ENCODE data around the gene KPTN. TPM values are rescaled to one million over a fixed set of nuclear protein-coding genes. Genes with fewer than 3 reads are reported as not detected.

The KPTN gene
- total and polyA plus RNA-seq, 2 of the 13 experiments (the other 11 are each of a cell fraction or from before 2014, with no cell fraction given): 9.1 to 13.3 TPM

- TF ChIP-seq PBX3 (CRISPR knock-in tag; IDR thresholded peaks at IDR 0.05; ENCODE audit: borderline replicate concordance) (no peak), ATF5 (CRISPR knock-in tag; IDR thresholded peaks at IDR 0.05; ENCODE audit: low read depth) (no peak), ZNF772 (CRISPR knock-in tag; IDR thresholded peaks at IDR 0.05) (peak; percentile 91), ZNF704 (CRISPR knock-in tag; IDR thresholded peaks at IDR 0.05; ENCODE audit: borderline replicate concordance) (no peak), TBX2 (CRISPR knock-in tag; IDR thresholded peaks at IDR 0.05; ENCODE audit: borderline replicate concordance) (peak; percentile 96), ZBTB10 (CRISPR knock-in tag; IDR thresholded peaks at IDR 0.05; ENCODE audit: borderline replicate concordance) (no peak), ZNF343 (CRISPR knock-in tag; IDR thresholded peaks at IDR 0.05) (no peak; the same call in 1 of the 2 replicates), NCOA2 (CRISPR knock-in tag; IDR thresholded peaks at IDR 0.05) (no peak), MEIS2 (CRISPR knock-in tag; IDR thresholded peaks at IDR 0.05) (peak; percentile 60), ZNF580 (CRISPR knock-in tag; IDR thresholded peaks at IDR 0.05; ENCODE audit: borderline replicate concordance, low read depth) (peak; percentile 63; the same call in 1 of the 2 replicates), THAP9 (CRISPR knock-in tag; IDR thresholded peaks at IDR 0.05; ENCODE audit: borderline replicate concordance) (peak; percentile 54; the same call in 1 of the 2 replicates), ZNF468 (CRISPR knock-in tag; IDR thresholded peaks at IDR 0.05) (no peak), ZNF337 (CRISPR knock-in tag; IDR thresholded peaks at IDR 0.05; ENCODE audit: borderline replicate concordance, low read depth) (no peak), ZNF776 (CRISPR knock-in tag; IDR thresholded peaks at IDR 0.05) (0 out of 2 replicates have a peak, but pooled peaks have one; percentile 14), BCL3 (CRISPR knock-in tag; IDR thresholded peaks at IDR 0.05) (peak; percentile 63; the same call in 1 of the 2 replicates), SOX5 (CRISPR knock-in tag; IDR thresholded peaks at IDR 0.05; ENCODE audit: borderline replicate concordance) (peak; percentile 45; the same call in 1 of the 2 replicates), ZNF83 (CRISPR knock-in tag; IDR thresholded peaks at IDR 0.05; ENCODE audit: borderline replicate concordance) (0 out of 2 replicates have a peak, but pooled peaks have one; percentile 42)
Observed at GRCh38 chr19:47514869-47515588, 31.0 kb upstream of the KPTN start, which contains the start of gene NAPA (continued).
